Thymus (tissue), 11 donors: ENCODE measurements around the gene APOC1. TPM values are rescaled to one million over a fixed set of nuclear protein-coding genes. Genes with fewer than 3 reads are reported as not detected.

Experiments
- DNase-seq, 9 donors: peaks; one replicate each; pipeline ENCODE4 v3.0.0-alpha.2; 2013; ENCODE audit warnings: low spot score in 9 of 9, low read depth in 6 of 9, missing footprints in 1 of 9
- H3K27ac ChIP-seq, 2 donors: one replicate each; pipeline ENCODE4 v1.5.1; 2013; ENCODE audit warnings: control low read depth in 1 of 2, low read depth in 1 of 2, low read length in 1 of 2, mild to moderate bottlenecking in 1 of 2, moderate library complexity in 1 of 2
- H3K27me3 ChIP-seq, 2 donors: one replicate each; pipeline ENCODE4 v1.5.1; 2013; ENCODE audit warnings: low read length in 1 of 2; ENCODE audit not compliant: control insufficient read depth in 2 of 2, insufficient read depth in 1 of 2
- H3K36me3 ChIP-seq, 2 donors: one replicate each; pipeline ENCODE4 v1.5.1; 2013; ENCODE audit warnings: low read length in 1 of 2, mild to moderate bottlenecking in 1 of 2, moderate library complexity in 1 of 2; ENCODE audit not compliant: control insufficient read depth in 2 of 2, insufficient read depth in 2 of 2
- H3K4me1 ChIP-seq, 2 donors: one replicate each; pipeline ENCODE4 v1.5.1; 2013; ENCODE audit warnings: low read length in 2 of 2; ENCODE audit not compliant: control insufficient read depth in 2 of 2, insufficient read depth in 2 of 2
- H3K4me3 ChIP-seq, 2 donors: one replicate each; pipeline ENCODE4 v1.5.1; 2013; ENCODE audit warnings: low read length in 2 of 2, control low read depth in 1 of 2, mild to moderate bottlenecking in 1 of 2
- H3K9me3 ChIP-seq, 2 donors: one replicate each; pipeline ENCODE4 v1.5.1; 2013; ENCODE audit warnings: low read length in 1 of 2, mild to moderate bottlenecking in 1 of 2; ENCODE audit not compliant: control insufficient read depth in 2 of 2, insufficient read depth in 1 of 2
- WGBS: extraction: QIAGEN DNeasy Blood & Tissue Kit; methylation state at CpG from one replicate; pipeline ENCODE4 v1.1.7; 2013; 5-methylcytosine and 5-hydroxymethylcytosine counted together
- polyA plus RNA-seq: library from polyadenylated mRNA; stranded (reverse); fragments of 200-250 nt; gene quantifications from one replicate; pipeline ENCODE4 v1.2.3, GENCODE V29; 2013
- total RNA-seq: library from RNA; stranded (reverse); fragments of 120-200 nt; gene quantifications from one replicate; pipeline ENCODE4 v1.2.4, GENCODE V29; 2013
- donor health status: healthy.

Gene APOC1
- total and polyA plus RNA-seq, 2 donors, result 85.6 to 249 TPM

GRCh38 chr19:44947041-44947581 lies 32.7 kb downstream of the APOC1 start:
- DNase-seq, result no peak
- no peaks in the 10 kb centered on the region for H3K9me3 ChIP-seq
- H3K4me1 ChIP-seq, result no peaks in the 10 kb centered on the region
- no peak overlapping the region for H3K27ac ChIP-seq
- peaks cover 0 to 5% of the 10 kb centered on the region in 2 donors for H3K36me3 ChIP-seq
- whole genome bisulfite sequencing, result 97% methylated on average over 13 of the region's 13 CpGs
- no peaks in the 10 kb centered on the region for H3K27me3 ChIP-seq
- H3K4me3 ChIP-seq, result no peak overlapping the region

GRCh38 chr19:44948237-44948636 lies 33.8 kb downstream of the APOC1 start:
- Histone ChIP-seq H3K27me3 (no peaks in the 10 kb centered on the region), H3K9me3 (no peaks in the 10 kb centered on the region), H3K4me1 (no peaks in the 10 kb centered on the region), H3K27ac (no peak overlapping the region), H3K4me3 (no peak overlapping the region), H3K36me3 (peaks cover 0 to 5% of the 10 kb centered on the region in 2 donors)
- over 99% methylated on average over 5 of the region's 5 CpGs for WGBS
- no peak for DNase-seq

- DNase-seq, result no peak
- Histone ChIP-seq H3K4me1 (peaks cover 0 to under 1% of the 10 kb centered on the region in 2 donors), H3K9me3 (no peaks in the 10 kb centered on the region), H3K36me3 (peaks cover 0 to 5% of the 10 kb centered on the region in 2 donors), H3K27me3 (no peaks in the 10 kb centered on the region), H3K4me3 (no peak overlapping the region), H3K27ac (no peak overlapping the region)
- 95% methylated on average over 5 of the region's 5 CpGs for WGBS
Observed at GRCh38 chr19:44948763-44949374, 34.5 kb downstream of the APOC1 start.

DNA sequence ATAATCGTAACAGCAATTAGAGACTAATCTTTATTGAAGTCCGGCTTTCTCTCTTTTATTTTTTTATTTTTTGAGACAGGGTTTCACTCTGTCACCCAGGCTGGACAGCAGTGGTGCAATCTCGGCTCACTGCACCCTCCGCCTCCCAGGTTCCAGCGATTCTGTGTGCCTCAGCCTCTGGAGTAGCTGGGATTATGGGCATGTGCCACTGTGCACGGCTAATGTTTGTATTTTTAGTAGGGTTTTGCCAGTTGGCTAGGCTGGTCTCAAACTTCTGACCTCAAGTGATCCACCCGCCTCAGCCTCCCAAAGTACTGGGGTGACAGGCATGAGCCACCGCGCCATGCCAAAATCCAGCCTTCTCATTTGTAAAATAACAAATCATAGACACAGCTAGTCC lies 35.1 kb downstream of the APOC1 start:
- Histone ChIP-seq H3K4me1 (peaks cover 0 to 7% of the 10 kb centered on the region in 2 donors), H3K36me3 (peaks cover 0 to 5% of the 10 kb centered on the region in 2 donors), H3K9me3 (no peaks in the 10 kb centered on the region), H3K27ac (no peak overlapping the region), H3K27me3 (no peaks in the 10 kb centered on the region), H3K4me3 (no peak overlapping the region)
- WGBS, result 96% methylated on average over 9 of the region's 9 CpGs
- no peak for DNase-seq

DNA sequence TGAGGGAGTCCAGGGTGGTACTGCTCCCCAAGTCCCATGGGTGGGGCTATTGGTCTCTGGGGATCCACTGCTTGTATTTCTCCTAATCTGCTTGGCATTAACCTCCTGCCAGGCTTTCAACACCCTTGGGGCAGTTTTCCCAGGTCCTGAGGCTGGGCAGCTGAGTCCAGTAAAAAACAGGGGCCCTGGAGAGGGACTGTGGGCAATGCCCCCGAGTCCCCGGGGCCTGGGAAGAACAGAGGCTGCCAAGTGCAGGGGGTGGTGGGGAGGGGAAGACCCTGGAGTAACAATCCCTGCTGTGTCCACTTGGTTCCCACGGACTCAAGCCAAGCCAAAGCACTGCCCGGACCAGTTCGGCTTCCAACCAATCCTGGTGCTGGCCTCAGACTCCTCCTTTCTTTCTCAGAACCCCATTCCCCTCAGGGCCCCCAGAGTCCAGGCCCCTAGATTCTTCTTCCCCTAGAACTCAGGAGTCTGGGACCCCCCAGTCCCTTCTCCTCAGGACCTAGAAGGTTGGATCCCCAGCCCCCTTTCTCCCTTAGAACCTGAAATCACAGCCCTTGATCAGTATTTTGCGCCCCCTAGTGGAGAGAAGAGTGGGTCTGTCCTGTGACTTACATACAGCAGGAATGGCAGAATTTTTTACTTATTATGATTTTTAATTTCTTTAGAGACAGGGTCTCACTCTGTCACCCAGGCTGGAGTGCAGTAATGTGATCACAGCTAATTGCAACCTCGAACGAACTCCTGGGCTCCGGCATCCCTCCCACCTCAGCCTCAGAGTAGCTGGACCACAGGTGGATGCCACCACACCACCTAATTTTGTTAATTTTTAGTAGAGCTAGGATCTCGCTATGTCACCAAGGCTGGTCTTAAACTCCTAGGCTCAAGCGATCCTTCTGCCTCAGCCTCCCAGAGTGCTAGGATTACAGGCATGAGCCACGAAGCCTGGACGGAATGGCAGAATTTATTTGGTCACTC lies 37.1 kb downstream of the APOC1 start:
- Histone ChIP-seq H3K27ac (no peak overlapping the region), H3K27me3 (no peaks in the 10 kb centered on the region), H3K36me3 (peaks cover 0 to 5% of the 10 kb centered on the region in 2 donors), H3K9me3 (no peaks in the 10 kb centered on the region), H3K4me3 (no peak overlapping the region), H3K4me1 (peaks cover 7 to 16% of the 10 kb centered on the region in 2 donors)
- peak; percentile 30 to 83 (median 58) for DNase-seq
- WGBS, result 79% methylated on average over 13 of the region's 13 CpGs

DNA sequence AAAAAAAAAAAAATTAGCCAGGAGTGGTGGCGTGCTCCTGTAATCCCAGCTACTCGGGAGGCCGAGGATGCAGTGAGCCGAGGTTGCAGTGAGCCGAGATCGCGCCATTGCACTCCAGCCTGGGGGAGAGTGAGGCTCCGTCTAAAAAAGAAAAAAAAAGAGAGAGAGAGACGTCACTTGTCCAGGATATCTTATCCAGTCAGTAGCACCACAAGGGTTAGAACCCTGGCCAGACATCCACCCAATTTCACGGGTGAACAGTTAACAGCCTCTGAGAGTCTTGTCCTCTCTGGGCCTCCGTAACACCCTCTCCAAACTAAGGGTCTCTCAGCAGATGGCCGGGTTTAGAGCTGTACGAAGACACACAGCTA lies 39.9 kb downstream of the APOC1 start:
- Histone ChIP-seq H3K4me1 (peaks cover 10 to 18% of the 10 kb centered on the region in 2 donors), H3K27me3 (no peaks in the 10 kb centered on the region), H3K9me3 (no peaks in the 10 kb centered on the region), H3K36me3 (peaks cover 0 to 5% of the 10 kb centered on the region in 2 donors), H3K27ac (peak overlapping the region; percentile 88 to 97), H3K4me3 (peak overlapping the region; percentile 96 to 99)
- no peak for DNase-seq
- 34% methylated on average over 13 of the region's 13 CpGs for WGBS

- DNase-seq, result peak; percentile 92 to 98 (median 94)
- WGBS, result under 1% methylated on average over 65 of the region's 65 CpGs
- Histone ChIP-seq H3K4me3 (peak within 1 kb of the TSS; percentile 96 to 99), H3K9me3 (no peaks in the 10 kb centered on the region), H3K27me3 (no peaks in the 10 kb centered on the region), H3K4me1 (peaks cover 10 to 18% of the 10 kb centered on the region in 2 donors), H3K27ac (peak within 1 kb of the TSS; percentile 88 to 97), H3K36me3 (peaks cover 0 to 5% of the 10 kb centered on the region in 2 donors)
Observed at GRCh38 chr19:44954649-44955504, 40.5 kb downstream of the APOC1 start, which contains the start of gene CLPTM1. Gene CLPTM1, plus strand, starts transcription at chr19:44955380. Its CDS starts 16 bp downstream, at chr19:44955396.

- WGBS, result 7% methylated on average over 40 of the region's 40 CpGs
- peaks cover 10 to 18% of the 10 kb centered on the region in 2 donors for H3K4me1 ChIP-seq
Observed at GRCh38 chr19:44955505-44956439, 41.4 kb downstream of the APOC1 start.

More at GRCh38 chr19:44955505-44956439, 41.4 kb downstream of the APOC1 start:
- Histone ChIP-seq H3K36me3 (peaks cover 6 to 8% of the 10 kb centered on the region in 2 donors), H3K27me3 (no peaks in the 10 kb centered on the region), H3K9me3 (no peaks in the 10 kb centered on the region), H3K4me3 (peak overlapping the region; percentile 96 to 99), H3K27ac (peak overlapping the region; percentile 66 to 81)
- DNase-seq, result no peak
